Suprapubic skin (tissue), 4 donors: ENCODE measurements around the gene DOK5. TPM values are rescaled to one million over a fixed set of nuclear protein-coding genes. Genes with fewer than 3 reads are reported as not detected.

Experiments
- DNase-seq, 2 donors: peaks; one replicate each; pipeline ENCODE4 v3.0.0-alpha.2; 2019; ENCODE audit warnings: low spot score in 2 of 2
- H3K27ac ChIP-seq: fragments of 200-600 bp; sonication (generic); one replicate; pipeline ENCODE4 v1.5.1; 2019
- H3K27me3 ChIP-seq: fragments of 200-600 bp; sonication (generic); one replicate; pipeline ENCODE4 v1.5.1; 2019
- H3K36me3 ChIP-seq: fragments of 200-600 bp; sonication (generic); one replicate; pipeline ENCODE4 v1.5.1; 2019
- H3K4me1 ChIP-seq: fragments of 200-600 bp; sonication (generic); one replicate; pipeline ENCODE4 v1.5.1; 2019
- H3K4me3 ChIP-seq: fragments of 200-600 bp; sonication (generic); one replicate; pipeline ENCODE4 v1.5.1; 2019; ENCODE audit warnings: mild to moderate bottlenecking
- H3K9me3 ChIP-seq: fragments of 200-600 bp; sonication (generic); one replicate; pipeline ENCODE4 v1.5.1; 2019
- EP300 ChIP-seq: sonication (generic); formaldehyde crosslinking; IDR thresholded peaks from one replicate; pipeline ENCODE4 v1.6.1; 2017; ENCODE audit warnings: antibody characterized with exemption
- POLR2A ChIP-seq, 2 donors: fragments of 450-650 bp; IDR thresholded peaks; one replicate each; pipeline ENCODE4 v1.6.1; 2017; ENCODE audit warnings: antibody characterized with exemption in 2 of 2, mild to moderate bottlenecking in 2 of 2, moderate library complexity in 2 of 2
- POLR2AphosphoS5 ChIP-seq, 3 donors: sonication (generic); formaldehyde crosslinking; IDR thresholded peaks; one replicate each; pipeline ENCODE4 v1.6.1; 2017; ENCODE audit warnings: antibody characterized with exemption in 3 of 3
- WGBS: methylation state at CpG from one replicate; pipeline ENCODE4 v1.1.5; 2018; 5-methylcytosine and 5-hydroxymethylcytosine counted together
- total RNA-seq, 4 donors: library from RNA; depleted of rRNA; stranded (reverse); fragments of >200 nt; gene quantifications; one replicate each; pipeline ENCODE4 v1.1.0, GENCODE V29; 2016
- TF ChIP-seq, protein P1 (sequence below), 2 donors: fragments of 200-600 bp in 1 of 2; fragments of 450-650 bp in 1 of 2; sonication (generic) in 1 of 2; IDR thresholded peaks; one replicate each; pipeline ENCODE4 v1.5.1; 2016 to 2019; ENCODE audit warnings: antibody characterized with exemption in 2 of 2, mild to moderate bottlenecking in 1 of 2, moderate library complexity in 1 of 2

DOK5 gene
- total RNA-seq, 4 donors from 2014 or later, result 0.23 to 1.2 (median 0.89) TPM; not detected in 1

- Histone ChIP-seq H3K4me1 (no peaks in the 10 kb centered on the region), H3K4me3 (no peak overlapping the region), H3K27ac (no peak overlapping the region), H3K9me3 (no peaks in the 10 kb centered on the region), H3K27me3 (no peaks in the 10 kb centered on the region), H3K36me3 (no peaks in the 10 kb centered on the region)
- no peak for TF ChIP-seq EP300
- TF ChIP-seq, protein P1, sequence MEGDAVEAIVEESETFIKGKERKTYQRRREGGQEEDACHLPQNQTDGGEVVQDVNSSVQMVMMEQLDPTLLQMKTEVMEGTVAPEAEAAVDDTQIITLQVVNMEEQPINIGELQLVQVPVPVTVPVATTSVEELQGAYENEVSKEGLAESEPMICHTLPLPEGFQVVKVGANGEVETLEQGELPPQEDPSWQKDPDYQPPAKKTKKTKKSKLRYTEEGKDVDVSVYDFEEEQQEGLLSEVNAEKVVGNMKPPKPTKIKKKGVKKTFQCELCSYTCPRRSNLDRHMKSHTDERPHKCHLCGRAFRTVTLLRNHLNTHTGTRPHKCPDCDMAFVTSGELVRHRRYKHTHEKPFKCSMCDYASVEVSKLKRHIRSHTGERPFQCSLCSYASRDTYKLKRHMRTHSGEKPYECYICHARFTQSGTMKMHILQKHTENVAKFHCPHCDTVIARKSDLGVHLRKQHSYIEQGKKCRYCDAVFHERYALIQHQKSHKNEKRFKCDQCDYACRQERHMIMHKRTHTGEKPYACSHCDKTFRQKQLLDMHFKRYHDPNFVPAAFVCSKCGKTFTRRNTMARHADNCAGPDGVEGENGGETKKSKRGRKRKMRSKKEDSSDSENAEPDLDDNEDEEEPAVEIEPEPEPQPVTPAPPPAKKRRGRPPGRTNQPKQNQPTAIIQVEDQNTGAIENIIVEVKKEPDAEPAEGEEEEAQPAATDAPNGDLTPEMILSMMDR (IDR thresholded peaks at IDR 0.05), result no peak
- no peak for TF ChIP-seq POLR2AphosphoS5 (IDR thresholded peaks at IDR 0.05)
- TF ChIP-seq POLR2A (IDR thresholded peaks at IDR 0.05), result no peak
- WGBS, result 94% methylated on average over 4 of the region's 4 CpGs
- DNase-seq, result no peak
Observed at GRCh38 chr20:54534101-54534500, 58.7 kb downstream of the DOK5 start.

DNA sequence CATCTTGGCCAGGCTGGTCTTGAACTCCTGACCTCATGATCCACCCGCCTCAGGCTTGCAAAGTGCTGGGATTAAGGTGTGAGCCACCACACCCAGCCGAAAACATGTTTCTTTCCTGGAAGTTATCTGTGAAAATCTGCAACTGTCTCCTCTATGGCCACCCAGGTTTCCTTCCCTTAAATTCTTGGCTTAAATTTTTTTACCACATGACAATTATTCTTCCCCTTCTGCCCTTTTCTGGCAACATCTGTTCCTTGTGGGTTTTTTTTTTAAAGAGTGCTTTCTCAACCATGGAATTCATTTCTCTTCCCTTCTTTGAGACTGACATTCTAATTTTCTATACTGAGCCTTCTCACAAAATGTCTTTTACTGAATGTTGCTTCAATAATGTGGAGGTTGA is 59.6 kb downstream of the DOK5 start:
- H3K9me3 ChIP-seq, result no peaks in the 10 kb centered on the region
- WGBS, result 52% methylated on average over 2 of the region's 2 CpGs
- no peak overlapping the region for H3K27ac ChIP-seq

GRCh38 chr20:54535746-54536145 is 60.4 kb downstream of the DOK5 start:
- no peak for DNase-seq
- no peaks in the 10 kb centered on the region for H3K36me3 ChIP-seq
- H3K27me3 ChIP-seq, result no peaks in the 10 kb centered on the region

More for the DNA sequence above, 59.6 kb downstream of the DOK5 start:
- H3K4me1 ChIP-seq, result no peaks in the 10 kb centered on the region
- H3K36me3 ChIP-seq, result no peaks in the 10 kb centered on the region
- H3K4me3 ChIP-seq, result no peak overlapping the region
- H3K27me3 ChIP-seq, result no peaks in the 10 kb centered on the region
- TF ChIP-seq EP300, result no peak
- no peak for DNase-seq

DNA sequence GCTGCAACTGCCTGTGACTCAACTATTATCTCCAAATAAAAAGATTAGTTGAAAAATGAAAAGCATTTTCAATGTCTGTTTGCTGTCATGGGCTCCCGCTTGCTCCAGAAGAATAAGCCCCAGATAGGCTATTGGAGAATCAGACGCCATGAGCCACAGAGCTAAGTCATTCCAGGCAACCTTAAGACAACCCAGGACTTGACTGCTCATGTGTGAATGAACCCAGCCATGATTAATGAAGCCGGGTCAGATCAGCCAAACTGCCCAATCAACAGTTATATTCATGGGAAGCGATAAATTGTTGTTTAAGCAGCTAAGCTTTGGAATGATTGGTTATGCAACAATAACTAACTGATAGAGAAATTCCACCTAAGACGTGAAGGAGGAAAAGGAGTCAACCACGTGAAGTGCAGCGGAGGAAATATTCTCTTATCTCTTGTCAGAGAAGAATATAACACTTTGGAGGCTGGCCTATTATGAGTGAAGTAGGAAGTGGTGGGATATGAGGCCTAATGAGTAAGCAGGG is 64.2 kb downstream of the DOK5 start:
- no peak overlapping the region for H3K4me3 ChIP-seq
- WGBS, result 87% methylated on average over 7 of the region's 7 CpGs
- H3K4me1 ChIP-seq, result no peaks in the 10 kb centered on the region
- H3K27ac ChIP-seq, result no peak overlapping the region
- TF ChIP-seq POLR2AphosphoS5 (IDR thresholded peaks at IDR 0.05) (no peak), POLR2A (IDR thresholded peaks at IDR 0.05) (no peak), EP300 (no peak)
- TF ChIP-seq, protein P1 (IDR thresholded peaks at IDR 0.05), result no peak
- H3K9me3 ChIP-seq, result no peaks in the 10 kb centered on the region
- DNase-seq, result no peak
- H3K36me3 ChIP-seq, result no peaks in the 10 kb centered on the region
- H3K27me3 ChIP-seq, result no peaks in the 10 kb centered on the region

More at GRCh38 chr20:54535746-54536145, 60.4 kb downstream of the DOK5 start:
- H3K4me3 ChIP-seq, result no peak overlapping the region
- no peaks in the 10 kb centered on the region for H3K4me1 ChIP-seq
- no peaks in the 10 kb centered on the region for H3K9me3 ChIP-seq
- H3K27ac ChIP-seq, result no peak overlapping the region
- TF ChIP-seq POLR2A (IDR thresholded peaks at IDR 0.05) (no peak), EP300 (no peak), POLR2AphosphoS5 (IDR thresholded peaks at IDR 0.05) (no peak)
- TF ChIP-seq, protein P1 (IDR thresholded peaks at IDR 0.05), result no peak

DNA sequence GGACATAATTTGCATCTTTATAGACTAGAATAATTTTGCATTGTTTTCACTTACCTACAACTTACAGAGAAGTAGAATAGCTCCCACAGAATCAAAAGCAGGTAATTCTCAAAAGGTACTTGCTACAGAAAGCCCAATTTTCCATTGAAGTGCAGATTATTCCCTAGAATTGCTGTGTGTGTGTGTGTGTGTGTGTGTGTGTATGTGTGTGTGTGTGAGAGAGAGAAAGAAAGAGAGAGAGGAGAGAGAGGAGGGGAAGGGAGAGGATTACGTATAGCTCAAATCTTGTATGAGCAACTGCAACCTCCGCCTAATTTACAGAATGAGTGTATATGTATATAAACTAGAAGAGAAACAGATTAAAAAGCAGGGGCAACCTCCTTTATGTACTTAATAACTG is 68.0 kb downstream of the DOK5 start:
- no peak overlapping the region for H3K4me3 ChIP-seq
- DNase-seq, result no peak
- no peaks in the 10 kb centered on the region for H3K36me3 ChIP-seq
- no peaks in the 10 kb centered on the region for H3K27me3 ChIP-seq
- TF ChIP-seq, protein P1 (IDR thresholded peaks at IDR 0.05), result no peak
- TF ChIP-seq POLR2A (IDR thresholded peaks at IDR 0.05), result no peak
- TF ChIP-seq POLR2AphosphoS5 (IDR thresholded peaks at IDR 0.05), result no peak
- no peak for TF ChIP-seq EP300
- no peaks in the 10 kb centered on the region for H3K9me3 ChIP-seq
- 91% methylated on average over 2 of the region's 2 CpGs for WGBS
- no peaks in the 10 kb centered on the region for H3K4me1 ChIP-seq
- no peak overlapping the region for H3K27ac ChIP-seq
